NCI-H1092 treated with DMSO at 0.1 percent for 48 hours (cell line): ENCODE data around the gene SUFU.

ENCODE experiments used
- DNase-seq: peaks from one replicate; lab custom pipeline; 2025; lab: John Stamatoyannopoulos, UW

SUFU gene

GRCh38 chr10:102552533-102552932, 48.8 kb downstream of the SUFU start:
- no peak for DNase-seq

GRCh38 chr10:102553771-102554170, 50.0 kb downstream of the SUFU start:
- DNase-seq, result no peak

- no peak for DNase-seq
Measured at GRCh38 chr10:102554531-102554930, 50.8 kb downstream of the SUFU start.

DNA sequence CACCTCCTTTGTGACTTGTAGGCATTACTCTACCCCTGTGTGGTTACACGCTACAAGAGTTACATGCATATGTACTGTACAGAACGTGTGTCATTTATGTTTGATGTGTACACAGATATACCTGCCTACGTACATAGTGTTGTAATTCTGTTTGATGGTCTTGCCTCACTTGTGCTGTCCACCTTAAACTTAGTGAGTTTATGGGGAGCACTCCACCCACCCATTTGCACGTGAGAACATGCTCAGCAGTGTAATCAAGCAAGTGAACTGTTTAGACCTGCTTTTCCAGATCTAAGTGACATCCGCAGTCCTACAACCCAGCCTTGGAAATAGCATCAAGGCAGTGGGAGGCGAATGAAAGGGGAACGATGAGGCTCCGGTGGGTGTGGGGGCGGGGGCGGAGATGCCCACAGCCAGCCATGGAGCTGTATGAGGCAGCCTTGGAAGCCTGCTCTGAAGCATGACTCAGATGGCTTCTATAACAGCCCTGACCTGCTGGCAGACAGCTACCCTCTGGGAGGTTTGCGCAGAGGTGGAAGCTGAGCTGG, 52.1 kb downstream of the SUFU start:
- no peak for DNase-seq

- DNase-seq, result no peak
Measured at GRCh38 chr10:102557569-102557968, 53.8 kb downstream of the SUFU start.

DNA sequence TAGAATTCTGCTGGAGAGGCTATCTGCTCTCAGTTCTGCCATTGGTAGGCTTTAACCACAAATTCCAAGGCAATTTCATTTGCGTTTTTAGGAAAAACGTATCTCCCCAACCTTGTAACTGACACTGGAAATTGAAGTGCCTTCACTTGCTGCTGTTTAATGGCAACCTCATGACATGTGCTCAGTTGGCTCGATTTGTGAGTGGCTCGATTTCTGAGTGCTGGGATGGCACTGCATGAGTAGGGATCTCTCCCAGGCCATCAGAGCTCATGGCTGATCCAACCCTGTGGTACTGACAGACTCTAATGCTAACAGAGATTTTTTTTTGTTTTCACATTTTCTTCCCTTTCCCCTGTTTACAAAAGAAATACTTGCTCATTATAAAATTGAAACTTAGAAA, 56.0 kb downstream of the SUFU start:
- DNase-seq, result no peak

- no peak for DNase-seq
Measured at GRCh38 chr10:102564209-102564834, 60.5 kb downstream of the SUFU start.

DNA sequence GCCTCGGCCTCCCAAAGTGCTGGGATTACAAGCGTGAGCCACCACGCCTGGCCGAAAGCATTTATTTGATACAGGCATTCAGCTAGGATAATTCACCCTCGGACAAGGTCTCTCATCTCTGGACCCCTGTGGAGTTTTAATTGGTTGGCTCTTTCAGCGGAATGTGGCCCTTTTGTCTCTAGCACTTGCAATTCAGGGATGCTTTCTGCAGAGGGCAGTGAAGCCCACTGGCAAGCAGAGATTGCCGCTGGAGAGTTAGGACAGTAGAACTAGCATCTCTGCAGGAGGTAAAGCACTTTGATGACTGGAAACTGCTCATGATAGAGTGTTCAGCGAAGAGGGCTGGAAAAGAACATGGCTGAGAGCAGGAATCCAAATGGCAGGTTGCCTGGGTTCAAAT, 62.0 kb downstream of the SUFU start:
- DNase-seq, result no peak

DNA sequence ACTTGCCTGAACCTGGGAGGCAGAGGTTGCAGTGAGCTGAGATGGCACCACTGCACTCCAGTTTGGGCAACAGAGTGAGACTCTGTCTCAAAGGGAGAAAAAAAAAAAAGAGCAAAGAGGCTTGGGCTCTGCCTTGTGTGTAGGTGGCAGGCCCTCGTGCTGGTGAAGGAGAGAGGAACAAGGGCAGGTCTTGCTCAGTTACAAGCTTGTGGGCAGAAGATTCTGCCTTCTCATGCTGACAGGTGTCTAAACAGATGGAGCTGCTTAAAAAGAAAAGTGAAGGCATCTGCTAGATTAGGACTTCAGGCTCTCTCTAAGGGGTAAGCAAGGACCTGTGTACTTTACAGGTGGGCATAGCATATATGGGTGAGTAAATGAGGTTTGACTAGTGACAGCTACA, 75.0 kb downstream of the SUFU start:
- no peak for DNase-seq

DNA sequence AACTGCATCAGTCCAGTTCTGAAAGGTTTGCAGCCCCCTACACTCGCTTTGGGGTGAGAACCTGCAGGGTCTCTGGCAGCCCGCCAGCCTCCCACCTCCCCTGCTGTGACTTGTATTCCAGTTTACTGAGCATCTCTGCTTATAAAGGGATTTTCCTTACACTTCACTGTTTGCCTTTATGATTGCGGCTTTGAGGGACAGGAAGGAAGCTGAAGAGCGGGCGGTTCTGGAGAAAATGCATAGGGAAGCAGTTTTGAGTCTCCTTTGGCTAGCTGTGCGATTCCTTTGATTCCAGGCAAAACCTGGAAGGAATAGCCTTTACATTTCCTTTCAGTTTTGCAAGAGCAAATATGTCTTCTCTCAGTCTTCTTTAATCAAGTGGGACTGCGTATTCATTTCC, 75.6 kb downstream of the SUFU start:
- DNase-seq, result no peak

DNA sequence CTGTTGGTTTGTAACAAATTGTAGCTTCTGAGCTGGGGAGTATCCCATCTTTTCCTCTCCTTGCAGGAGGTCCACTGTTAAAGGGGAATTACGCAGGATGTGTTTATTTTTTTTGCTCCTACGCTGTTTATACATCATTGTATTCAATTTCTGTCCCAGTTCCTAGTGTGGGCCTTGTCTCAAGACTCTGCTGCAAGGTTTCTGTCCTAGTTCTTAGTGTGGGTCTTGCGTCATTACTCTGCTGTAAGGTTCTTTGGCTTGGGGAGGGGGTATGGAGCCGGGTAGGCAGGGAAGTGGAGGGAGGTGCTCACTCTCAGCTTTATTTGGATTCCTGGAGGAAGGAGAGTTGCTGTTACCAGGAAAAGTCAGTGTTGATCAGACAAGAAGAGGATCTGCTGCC, 76.5 kb downstream of the SUFU start:
- DNase-seq, result no peak

DNA sequence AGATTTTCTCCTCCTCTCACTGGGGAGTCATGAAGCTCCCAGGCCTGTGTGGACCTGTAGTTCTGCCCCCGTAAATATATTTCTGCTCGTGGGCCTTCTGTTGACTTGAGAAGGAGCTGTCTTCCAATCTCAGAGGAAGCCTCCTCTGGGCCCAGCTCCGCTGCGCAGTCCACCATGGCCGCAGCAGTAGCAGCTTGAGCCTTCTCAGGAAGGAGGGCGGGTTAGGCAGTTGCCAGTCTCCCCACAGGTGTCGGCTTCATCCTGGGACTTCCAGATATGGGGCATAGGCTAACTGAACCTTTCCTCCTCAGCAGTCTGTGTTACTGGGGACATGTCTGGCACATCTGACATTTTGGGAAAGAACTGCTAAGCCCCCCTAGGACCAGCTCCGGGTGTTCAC, 77.6 kb downstream of the SUFU start:
- DNase-seq, result no peak

GRCh38 chr10:102581981-102582580, 78.3 kb downstream of the SUFU start:
- peak; percentile 11 for DNase-seq

GRCh38 chr10:102583435-102584417, 80.0 kb downstream of the SUFU start:
- peak; percentile 59 for DNase-seq

DNA sequence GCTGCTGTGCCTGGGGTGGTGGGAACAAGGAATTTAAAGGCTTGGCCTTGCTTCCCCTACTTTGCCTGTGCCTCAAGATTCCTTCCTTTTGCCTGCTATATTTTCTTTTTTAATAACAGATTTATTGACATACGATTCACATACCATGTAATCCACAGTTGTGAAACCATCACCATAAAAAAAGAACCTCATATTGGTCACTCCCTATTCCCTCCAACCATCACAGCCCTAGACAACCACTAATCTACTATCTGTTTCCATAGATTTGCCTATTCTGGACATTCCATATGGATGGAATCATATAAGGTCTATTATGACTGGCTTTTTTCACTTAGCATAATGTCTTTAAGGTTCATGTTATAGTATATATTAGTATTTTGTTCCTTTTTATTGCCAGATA, 81.3 kb downstream of the SUFU start:
- no peak for DNase-seq

DNA sequence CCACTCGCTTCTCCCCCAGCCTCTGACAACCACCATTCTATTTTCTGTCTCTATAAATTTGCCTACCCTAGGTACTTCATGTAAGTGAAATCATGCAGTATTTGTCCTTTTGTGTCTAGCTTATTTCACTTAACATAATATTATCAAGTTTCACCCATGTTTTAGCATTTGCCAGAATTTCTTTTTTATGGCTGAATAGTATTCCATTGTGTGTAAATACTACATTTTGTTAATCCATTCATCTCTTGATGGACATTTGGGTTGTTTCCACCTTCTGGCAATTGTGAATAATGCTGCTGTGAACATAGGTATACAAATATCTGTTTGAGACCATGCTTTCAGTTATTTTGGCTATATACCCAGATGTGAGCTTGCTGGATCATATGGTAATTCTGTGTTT, 83.1 kb downstream of the SUFU start:
- no peak for DNase-seq

DNA sequence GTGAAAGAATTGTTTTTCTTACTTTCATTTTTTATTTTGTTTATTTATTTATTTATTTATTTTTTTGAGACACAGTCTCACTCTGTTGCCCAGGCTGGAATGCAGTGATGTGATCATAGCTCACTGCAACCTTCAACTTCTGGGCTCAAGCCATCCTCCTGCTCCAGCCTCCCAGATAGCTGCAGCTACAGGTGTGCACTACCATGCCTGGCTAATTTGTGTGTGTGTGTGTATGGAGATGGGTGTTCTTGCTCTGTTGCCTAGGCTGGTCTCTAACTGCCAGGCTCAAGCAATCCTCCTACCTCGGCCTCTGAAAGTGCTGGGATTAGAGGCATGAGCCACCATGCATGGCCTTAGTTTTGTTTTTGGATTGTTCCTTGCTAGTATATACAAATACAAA, 85.1 kb downstream of the SUFU start:
- no peak for DNase-seq

DNA sequence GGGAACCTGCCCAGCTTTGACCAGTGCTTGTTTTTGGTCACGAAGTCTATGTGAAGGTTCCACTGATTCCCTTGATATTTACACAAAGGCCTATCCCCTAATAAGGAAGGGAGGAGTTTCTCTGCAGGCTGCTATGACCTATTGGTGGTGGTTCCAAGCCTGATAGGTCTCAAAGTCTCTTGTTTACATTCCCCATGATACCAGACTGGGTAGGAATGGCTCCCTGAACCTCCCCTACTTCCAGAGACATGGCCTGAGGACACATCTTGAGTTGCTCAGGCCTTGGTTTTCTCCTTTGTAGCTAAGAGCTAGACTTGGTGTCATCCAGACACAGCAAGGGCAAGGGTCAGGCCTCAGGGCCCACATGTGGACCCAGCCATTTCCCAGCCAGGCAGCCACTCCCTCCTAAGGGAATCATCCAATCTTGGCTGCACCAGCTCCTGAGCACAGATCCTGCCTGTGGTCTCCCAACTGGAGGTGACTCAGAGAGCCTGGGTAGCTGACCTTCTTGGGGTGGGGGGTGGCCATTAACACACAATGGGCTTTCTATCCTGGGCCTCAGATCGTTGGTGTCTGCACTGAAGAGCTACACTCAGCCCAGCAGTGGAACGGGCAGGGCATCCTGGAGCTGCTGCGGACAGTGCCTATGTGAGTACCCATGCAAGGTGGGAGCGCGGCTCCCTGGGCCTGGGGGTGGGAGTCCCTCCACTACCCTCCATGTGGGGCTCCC, 89.5 kb downstream of the SUFU start:
- DNase-seq, result no peak

DNA sequence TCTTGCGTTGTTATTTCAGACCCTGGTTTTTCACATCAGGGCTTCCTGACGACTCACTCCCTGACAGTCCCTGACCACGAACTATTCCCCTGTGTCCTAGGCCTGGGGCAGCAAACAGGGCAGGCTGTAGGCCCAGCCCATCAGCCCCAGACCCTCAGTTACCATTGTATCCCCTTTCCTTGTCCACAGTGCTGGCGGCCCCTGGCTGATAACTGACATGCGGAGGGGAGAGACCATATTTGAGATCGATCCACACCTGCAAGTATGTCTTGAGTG, 90.0 kb downstream of the SUFU start:
- DNase-seq, result no peak

GRCh38 chr10:102595293-102595692, 91.5 kb downstream of the SUFU start:
- no peak for DNase-seq

DNA sequence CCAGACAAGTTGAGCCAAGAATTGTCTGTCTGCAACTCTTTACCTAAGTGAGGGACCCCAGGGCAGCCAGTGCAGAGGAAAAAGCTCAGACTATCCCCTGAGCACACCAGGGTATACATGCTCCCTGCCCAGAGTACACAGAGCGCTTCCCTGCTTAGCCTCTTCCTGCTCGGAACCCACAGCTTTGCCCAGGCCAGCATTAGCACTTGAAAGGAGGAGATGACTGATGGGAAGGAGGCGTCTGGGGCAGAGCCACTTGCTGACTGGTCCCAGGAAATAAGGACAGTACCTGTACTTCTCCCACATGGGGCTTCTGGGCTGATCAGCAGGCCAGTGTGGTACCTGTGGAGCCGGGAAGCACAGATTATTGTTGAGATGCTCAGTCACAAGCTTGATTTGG, 92.1 kb downstream of the SUFU start:
- DNase-seq, result no peak

- peak; percentile 35 for DNase-seq
Measured at GRCh38 chr10:102596506-102596971, 92.8 kb downstream of the SUFU start.
